Measurements from ENCODE around the gene MTFR1L. TPM values are rescaled to one million over a fixed set of nuclear protein-coding genes. Genes with fewer than 3 reads are reported as not detected.

MTFR1L gene
- total RNA-seq, 6 experiments from 2014 or later: 30.8 to 48.9 (median 43.3) TPM

GRCh38 chr1:25772164-25772563 lies 47.6 kb upstream of the MTFR1L start:
- TF ChIP-seq CTCF (IDR thresholded peaks at IDR 0.05) (no peak), POLR2A (IDR thresholded peaks at IDR 0.05) (no peak)
- ATAC-seq: no peak
- no peaks in the 10 kb centered on the region for H3K36me3 ChIP-seq
- H3K9me3 ChIP-seq: no peaks in the 10 kb centered on the region
- no peaks in the 10 kb centered on the region for H3K27me3 ChIP-seq
- WGBS (ENCODE audit: insufficient coverage, low coverage, low lambda C conversion rate, missing lambda C conversion rate): 90% methylated on average over 4 of the region's 5 CpGs
- H3K27ac ChIP-seq: no peak overlapping the region
- no peak overlapping the region for H3K4me3 ChIP-seq
- intact Hi-C loops (cut with DNase I): no loop called here
- peaks cover 0 to 37% (median 17%) of the 10 kb centered on the region in 4 donors for H3K4me1 ChIP-seq
- DNase-seq: no peak

GRCh38 chr1:25772692-25773245 lies 47.0 kb upstream of the MTFR1L start:
- 100% methylated on average over 2 of the region's 5 CpGs for WGBS (ENCODE audit: insufficient coverage, low coverage, low lambda C conversion rate, missing lambda C conversion rate)

GRCh38 chr1:25773441-25774125 lies 46.2 kb upstream of the MTFR1L start:
- 16% methylated on average over 3 of the region's 4 CpGs for WGBS (ENCODE audit: insufficient coverage, low coverage, low lambda C conversion rate, missing lambda C conversion rate)
- no peak overlapping the region for H3K4me3 ChIP-seq
- H3K4me1 ChIP-seq: peaks cover 0 to 37% (median 17%) of the 10 kb centered on the region in 4 donors
- H3K36me3 ChIP-seq: no peaks in the 10 kb centered on the region
- ATAC-seq (peak; percentile 92 to 94 (median 93)), DNase-seq (peak; percentile 68 to 87 (median 83))
- TF ChIP-seq POLR2A (IDR thresholded peaks at IDR 0.05): no peak
- no peak for TF ChIP-seq CTCF (IDR thresholded peaks at IDR 0.05)
- intact Hi-C loops (cut with DNase I): no loop called here
- H3K27ac ChIP-seq: peak overlapping the region in 2 of 3 donors; percentile 49 to 53
- H3K9me3 ChIP-seq: no peaks in the 10 kb centered on the region
- no peaks in the 10 kb centered on the region for H3K27me3 ChIP-seq

More at GRCh38 chr1:25772692-25773245, 47.0 kb upstream of the MTFR1L start:
- TF ChIP-seq POLR2A (IDR thresholded peaks at IDR 0.05) (no peak), CTCF (IDR thresholded peaks at IDR 0.05) (no peak)
- Histone ChIP-seq H3K9me3 (no peaks in the 10 kb centered on the region), H3K36me3 (no peaks in the 10 kb centered on the region), H3K27ac (peak overlapping the region in 2 of 3 donors; percentile 49 to 53), H3K27me3 (no peaks in the 10 kb centered on the region), H3K4me3 (no peak overlapping the region), H3K4me1 (peaks cover 0 to 37% (median 17%) of the 10 kb centered on the region in 4 donors)
- ATAC-seq (no peak), DNase-seq (no peak)
- intact Hi-C loops (cut with DNase I): no loop called here

GRCh38 chr1:25774206-25774803 lies 45.4 kb upstream of the MTFR1L start:
- intact Hi-C loops (cut with DNase I): no loop called here
- Histone ChIP-seq H3K4me1 (peaks cover 0 to 37% (median 17%) of the 10 kb centered on the region in 4 donors), H3K27ac (peak overlapping the region in 2 of 3 donors; percentile 49 to 53), H3K27me3 (no peaks in the 10 kb centered on the region), H3K4me3 (no peak overlapping the region), H3K9me3 (no peaks in the 10 kb centered on the region), H3K36me3 (no peaks in the 10 kb centered on the region)
- WGBS (ENCODE audit: insufficient coverage, low coverage, low lambda C conversion rate, missing lambda C conversion rate): 62% methylated on average over 5 of the region's 13 CpGs
- no peak for DNase-seq
- TF ChIP-seq CTCF (IDR thresholded peaks at IDR 0.05) (no peak), POLR2A (IDR thresholded peaks at IDR 0.05) (no peak)
- peak in 1 of 4 donors; percentile 3 for ATAC-seq
